M059J (cell line): ENCODE data around the gene GTF2IRD2. TPM values are rescaled to one million over a fixed set of nuclear protein-coding genes. Genes with fewer than 3 reads are reported as not detected.
A peak's percentile ranks its signal among the peaks of the same experiment; 100 is the strongest.
"Not testable (repeated sequence)": the region's sequence is repeated elsewhere in the genome, so short reads cannot be mapped to it uniquely, and the experiment has no call there.

Experiments used
- DNase-seq: peaks from one replicate; pipeline ENCODE4 v3.0.0-alpha.2; 2012; ENCODE audit warnings: low read depth
- total RNA-seq: library from RNA; depleted of rRNA; stranded (reverse); fragments of >200 nt; shearing (Covaris generic); gene quantifications from 2 replicates; pipeline ENCODE4 v1.2.3, GENCODE V29; 2014; rRNA removed

GTF2IRD2 gene
- total RNA-seq, 1 experiment from 2014 or later = 17.9 TPM

- DNase-seq = peak; percentile 77
Measured at GRCh38 chr7:74788369-74789150, 62.8 kb downstream of the GTF2IRD2 start.

GRCh38 chr7:74783595-74783994, 67.8 kb downstream of the GTF2IRD2 start:
- not testable (repeated sequence) for DNase-seq

GRCh38 chr7:74781746-74782145, 69.7 kb downstream of the GTF2IRD2 start:
- not testable (repeated sequence) for DNase-seq

GRCh38 chr7:74779053-74779452, 72.4 kb downstream of the GTF2IRD2 start:
- not testable (repeated sequence) for DNase-seq

- not testable (repeated sequence) for DNase-seq
Measured at GRCh38 chr7:74775111-74775510, 76.3 kb downstream of the GTF2IRD2 start.

GRCh38 chr7:74773760-74774750, 77.3 kb downstream of the GTF2IRD2 start, which contains the start of gene NCF1:
NCF1 (plus strand) TSS chr7:74774011; CDS start chr7:74774032, 21 bp downstream.
- DNase-seq = not testable (repeated sequence)

- not testable (repeated sequence) for DNase-seq
Measured at GRCh38 chr7:74772093-74772492, 79.3 kb downstream of the GTF2IRD2 start.

GRCh38 chr7:74770062-74770461, 81.3 kb downstream of the GTF2IRD2 start:
- DNase-seq = not testable (repeated sequence)

- not testable (repeated sequence) for DNase-seq
Measured at GRCh38 chr7:74766991-74767390, 84.4 kb downstream of the GTF2IRD2 start.

- not testable (repeated sequence) for DNase-seq
Measured at GRCh38 chr7:74766509-74766908, 84.9 kb downstream of the GTF2IRD2 start.

GRCh38 chr7:74765205-74765918, 86.0 kb downstream of the GTF2IRD2 start:
- DNase-seq = not testable (repeated sequence)

- DNase-seq = not testable (repeated sequence)
Measured at GRCh38 chr7:74758982-74759381, 92.4 kb downstream of the GTF2IRD2 start.

- not testable (repeated sequence) for DNase-seq
Measured at GRCh38 chr7:74758268-74758667, 93.1 kb downstream of the GTF2IRD2 start.

GRCh38 chr7:74756673-74757072, 94.7 kb downstream of the GTF2IRD2 start:
- DNase-seq = not testable (repeated sequence)

GRCh38 chr7:74753921-74754482, 97.4 kb downstream of the GTF2IRD2 start:
- DNase-seq = not testable (repeated sequence)

Other genes with a start within 250 kb of the GTF2IRD2 start
- 92.8 and 156 TPM in 2 replicates for gene GTF2I, start 193.9 kb downstream of the GTF2IRD2 start, total RNA-seq
- not detected in 2 replicates for gene NCF1, start 77.6 kb downstream of the GTF2IRD2 start, total RNA-seq
- gene CASTOR2, start 113.1 kb upstream of the GTF2IRD2 start, total RNA-seq = 5.6 and 7.3 TPM in 2 replicates
- 37.5 and 69.1 TPM in 2 replicates for gene RCC1L, start 222.2 kb upstream of the GTF2IRD2 start, total RNA-seq
- gene GTF2IRD2B, start 241.0 kb upstream of the GTF2IRD2 start, total RNA-seq = 27.0 and 29.2 TPM in 2 replicates